HEK293T (cell line): Measurements from ENCODE around the gene NUP35.

Experiments
- CTCF ChIA-PET: fragments of 350-600 bp; formaldehyde crosslinking; extraction: SDS; loops from one replicate; lab custom pipeline; 2021; ENCODE audit warnings: antibody characterized with exemption, inconsistent platforms; lab: Yijun Ruan, JAX
- POLR2A ChIA-PET: fragments of 350-600 bp; formaldehyde crosslinking; extraction: SDS; loops from one replicate; lab custom pipeline; 2020; ENCODE audit warnings: antibody characterized with exemption, inconsistent platforms; lab: Yijun Ruan, JAX
- DNase-seq: peaks from one replicate; pipeline ENCODE4 v3.0.0; 2012; ENCODE audit warnings: mixed read lengths; ENCODE audit errors: extremely low spot score
- ARNT ChIP-seq: fragments of 450-650 bp; IDR thresholded peaks from 2 replicates; pipeline ENCODE4 v1.6.1; 2017; ENCODE audit warnings: mild to moderate bottlenecking
- BHLHE40 ChIP-seq: fragments of 450-650 bp; IDR thresholded peaks from 2 replicates; pipeline ENCODE4 v1.6.1; 2016; ENCODE audit warnings: mild to moderate bottlenecking, moderate library complexity, borderline replicate concordance
- CTBP1 ChIP-seq: fragments of 450-650 bp; IDR thresholded peaks from 2 replicates; pipeline ENCODE4 v1.6.1; 2016; ENCODE audit warnings: borderline replicate concordance
- ELF4 ChIP-seq: fragments of 450-650 bp; IDR thresholded peaks from 2 replicates; pipeline ENCODE4 v1.6.1; 2017; ENCODE audit warnings: antibody characterized with exemption
- FOXA1 ChIP-seq: fragments of 450-650 bp; IDR thresholded peaks from 2 replicates; pipeline ENCODE4 v1.6.1; 2016; ENCODE audit warnings: mild to moderate bottlenecking
- FOXK2 ChIP-seq: fragments of 450-650 bp; IDR thresholded peaks from 2 replicates; pipeline ENCODE4 v1.6.1; 2016; ENCODE audit warnings: mild to moderate bottlenecking
- FOXM1 ChIP-seq: fragments of 450-650 bp; IDR thresholded peaks from 2 replicates; pipeline ENCODE4 v1.6.1; 2017; ENCODE audit warnings: mild to moderate bottlenecking, borderline replicate concordance
- HDGF ChIP-seq: fragments of 450-650 bp; IDR thresholded peaks from 2 replicates; pipeline ENCODE4 v1.6.1; 2017; ENCODE audit warnings: antibody characterized with exemption, borderline replicate concordance
- L3MBTL2 ChIP-seq: fragments of 450-650 bp; conservative IDR thresholded peaks from 2 replicates; pipeline ENCODE4 v1.6.1; 2016; ENCODE audit warnings: mild to moderate bottlenecking
- LEF1 ChIP-seq: fragments of 450-650 bp; IDR thresholded peaks from 2 replicates; pipeline ENCODE4 v1.6.1; 2017; ENCODE audit warnings: mild to moderate bottlenecking, borderline replicate concordance
- NFRKB ChIP-seq: fragments of 450-650 bp; IDR thresholded peaks from 2 replicates; pipeline ENCODE4 v1.6.1; 2016; ENCODE audit warnings: mild to moderate bottlenecking, moderate library complexity
- SP1 ChIP-seq: fragments of 450-650 bp; IDR thresholded peaks from 2 replicates; pipeline ENCODE4 v1.6.1; 2017
- SUZ12 ChIP-seq: fragments of 450-650 bp; IDR thresholded peaks from 2 replicates; pipeline ENCODE4 v1.6.1; 2016; ENCODE audit warnings: mild to moderate bottlenecking
- TARDBP ChIP-seq: fragments of 450-650 bp; IDR thresholded peaks from 2 replicates; pipeline ENCODE4 v1.6.1; 2016
- ZNF384 ChIP-seq: fragments of 450-650 bp; IDR thresholded peaks from 2 replicates; pipeline ENCODE4 v1.6.1; 2016
- TF ChIP-seq, protein P1 (sequence below): fragments of 450-650 bp; IDR thresholded peaks from 2 replicates; pipeline ENCODE4 v1.6.1; 2016

Gene NUP35

DNA sequence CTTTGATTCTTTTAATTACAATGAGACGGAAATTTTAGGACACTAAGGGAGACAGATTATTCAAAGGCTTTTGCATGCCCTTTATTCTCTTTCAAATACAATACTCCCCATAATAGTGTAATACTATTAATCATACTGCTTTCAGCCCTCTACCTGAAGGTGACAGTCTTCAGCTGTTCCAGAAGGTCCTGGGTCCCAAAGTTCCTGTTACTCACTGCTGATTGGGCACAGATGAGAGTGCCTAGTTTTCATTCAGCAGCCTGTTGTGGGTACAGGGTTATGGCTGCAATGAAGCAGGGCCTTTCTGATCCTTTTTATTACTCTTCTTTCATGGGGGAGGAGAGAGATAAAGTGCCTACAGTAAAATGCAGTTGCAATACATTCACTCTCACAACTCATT, 80.2 kb downstream of the NUP35 start:
- TF ChIP-seq CTBP1 = no peak
- no peak for TF ChIP-seq BHLHE40
- TF ChIP-seq FOXM1 = no peak
- TF ChIP-seq TARDBP = no peak
- no peak for TF ChIP-seq ELF4
- no peak for TF ChIP-seq ARNT
- no peak for TF ChIP-seq HDGF
- no peak for TF ChIP-seq LEF1
- no peak for TF ChIP-seq ZNF384
- TF ChIP-seq FOXA1 = no peak
- no peak for TF ChIP-seq NFRKB
- no peak for TF ChIP-seq SUZ12
- TF ChIP-seq, protein P1, sequence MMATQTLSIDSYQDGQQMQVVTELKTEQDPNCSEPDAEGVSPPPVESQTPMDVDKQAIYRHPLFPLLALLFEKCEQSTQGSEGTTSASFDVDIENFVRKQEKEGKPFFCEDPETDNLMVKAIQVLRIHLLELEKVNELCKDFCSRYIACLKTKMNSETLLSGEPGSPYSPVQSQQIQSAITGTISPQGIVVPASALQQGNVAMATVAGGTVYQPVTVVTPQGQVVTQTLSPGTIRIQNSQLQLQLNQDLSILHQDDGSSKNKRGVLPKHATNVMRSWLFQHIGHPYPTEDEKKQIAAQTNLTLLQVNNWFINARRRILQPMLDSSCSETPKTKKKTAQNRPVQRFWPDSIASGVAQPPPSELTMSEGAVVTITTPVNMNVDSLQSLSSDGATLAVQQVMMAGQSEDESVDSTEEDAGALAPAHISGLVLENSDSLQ = no peak
- TF ChIP-seq L3MBTL2 = no peak
- TF ChIP-seq SP1 = no peak
- TF ChIP-seq FOXK2 = no peak
- ChIA-PET CTCF (no interaction called here), POLR2A (no interaction called here)
- no peak for DNase-seq

DNA sequence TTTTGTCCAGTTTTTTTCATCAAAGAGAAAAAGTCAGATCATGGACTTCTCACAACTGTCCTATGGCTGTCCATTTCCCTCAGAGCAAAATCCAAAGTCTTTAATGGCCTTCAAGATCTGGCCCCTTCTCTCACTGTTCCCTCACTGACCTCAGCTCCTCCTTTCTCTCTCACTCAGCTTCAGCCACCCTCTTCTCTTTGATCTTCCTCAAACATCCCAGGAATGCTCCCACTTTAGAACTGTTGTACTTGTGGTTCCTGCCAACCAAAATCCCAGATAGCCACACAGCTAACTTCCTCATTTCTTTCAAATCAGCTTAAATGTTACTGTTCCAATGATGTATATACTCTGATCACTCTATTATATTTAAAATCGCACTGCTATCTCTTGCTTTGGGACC, 82.9 kb downstream of the NUP35 start:
- no peak for TF ChIP-seq FOXA1
- no peak for TF ChIP-seq ELF4
- ChIA-PET POLR2A (no interaction called here), CTCF (no interaction called here)
- no peak for DNase-seq

DNA sequence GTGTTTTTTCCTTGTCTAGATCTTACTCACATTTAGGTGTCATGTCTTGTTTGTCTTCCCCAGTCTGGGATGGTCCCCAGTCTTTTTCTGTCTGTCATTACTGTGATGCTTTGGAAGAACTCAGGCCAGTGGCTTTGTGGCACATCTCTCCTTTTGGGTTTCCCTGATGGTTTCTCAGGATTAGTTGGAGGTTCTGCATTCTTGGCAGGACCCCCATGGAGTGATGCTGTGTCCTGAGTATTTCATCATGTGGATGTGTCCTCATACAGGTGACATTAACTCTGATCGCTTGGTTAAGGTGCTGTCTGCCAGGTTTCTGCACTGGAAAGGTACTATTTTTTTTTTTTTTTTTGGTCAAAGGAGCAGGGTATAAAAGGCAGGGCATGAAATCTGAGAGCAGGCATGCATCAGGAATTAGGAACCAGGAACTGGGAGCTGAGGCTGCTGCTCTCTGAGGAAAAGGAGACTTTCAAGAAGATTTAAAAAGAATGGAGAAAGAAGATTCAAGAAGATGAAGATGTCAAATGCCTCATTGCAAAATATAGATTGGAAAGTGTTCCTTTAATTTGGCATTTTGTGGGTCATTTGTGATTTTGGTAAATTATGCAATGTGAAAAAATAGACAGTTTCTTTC, 85.3 kb downstream of the NUP35 start:
- ChIA-PET CTCF (no interaction called here), POLR2A (no interaction called here)
- DNase-seq = no peak
- TF ChIP-seq CTBP1 = no peak
- no peak for TF ChIP-seq LEF1
- TF ChIP-seq SP1 = no peak
- TF ChIP-seq FOXK2 = no peak
- TF ChIP-seq BHLHE40 = no peak
- TF ChIP-seq ARNT = no peak
- TF ChIP-seq, protein P1 = no peak
- TF ChIP-seq HDGF = no peak
- no peak for TF ChIP-seq SUZ12
- no peak for TF ChIP-seq FOXM1
- TF ChIP-seq ZNF384 = no peak
- TF ChIP-seq NFRKB = no peak
- TF ChIP-seq TARDBP = no peak
- no peak for TF ChIP-seq L3MBTL2
